ENCODE measurements around the gene BNC2. TPM values are rescaled to one million over a fixed set of nuclear protein-coding genes. Genes with fewer than 3 reads are reported as not detected.

BNC2 gene
- total RNA-seq, 1 donor from 2014 or later = 38.0 TPM

GRCh38 chr9:16651446-16651964 lies 219.0 kb downstream of the BNC2 start:
- H3K79me2 ChIP-seq (ENCODE audit: insufficient read depth, low read length) = peaks cover 21% of the 10 kb centered on the region
- Mint-ChIP-seq H3K27ac (ENCODE audit: unreplicated experiment) (no peak overlapping the region), H3K27me3 (ENCODE audit: low read depth, unreplicated experiment) (no peaks in the 10 kb centered on the region)

GRCh38 chr9:16645970-16646369 lies 224.5 kb downstream of the BNC2 start:
- Mint-ChIP-seq H3K4me3 (ENCODE audit: unreplicated experiment) (no peak overlapping the region), H3K4me1 (ENCODE audit: low read depth, unreplicated experiment) (peaks cover 7% of the 10 kb centered on the region), H3K27me3 (ENCODE audit: low read depth, unreplicated experiment) (no peaks in the 10 kb centered on the region), H3K9me3 (ENCODE audit: unreplicated experiment) (peaks cover 2% of the 10 kb centered on the region), H3K36me3 (ENCODE audit: low read depth, unreplicated experiment) (peaks cover 7% of the 10 kb centered on the region), H3K27ac (ENCODE audit: unreplicated experiment) (no peak overlapping the region)
- Histone ChIP-seq H3K4me1 (ENCODE audit: insufficient read depth, low read length) (no peaks in the 10 kb centered on the region), H3K4me3 (ENCODE audit: insufficient read depth, low read depth, low read length) (no peak overlapping the region), H3K9me3 (ENCODE audit: insufficient read depth, low read depth, low read length) (no peaks in the 10 kb centered on the region), H3K27me3 (ENCODE audit: insufficient read depth, low read length) (no peaks in the 10 kb centered on the region), H3K79me2 (ENCODE audit: insufficient read depth, low read length) (peaks cover 9% of the 10 kb centered on the region), H3K4me2 (ENCODE audit: low read length) (no peak overlapping the region), H3K36me3 (ENCODE audit: insufficient read depth, low read length) (no peaks in the 10 kb centered on the region), H3K27ac (ENCODE audit: low read depth, low read length) (no peak overlapping the region), H3K9ac (ENCODE audit: low read length) (no peak overlapping the region), H4K20me1 (ENCODE audit: insufficient read depth, low read length) (peaks cover 12% of the 10 kb centered on the region), H2AFZ (ENCODE audit: low read depth, low read length) (no peak overlapping the region)
- FAIRE-seq (peak; percentile 13), DNase-seq (ENCODE audit: low read depth) (no peak)
- TF ChIP-seq CTCF (IDR thresholded peaks at IDR 0.05; ENCODE audit: insufficient read depth, low read depth, low read length) (no peak), EZH2 (IDR thresholded peaks at IDR 0.05; ENCODE audit: insufficient read depth, low read length) (no peak)

More at GRCh38 chr9:16651446-16651964, 219.0 kb downstream of the BNC2 start:
- FAIRE-seq (no peak), DNase-seq (ENCODE audit: low read depth) (no peak)
- H3K4me3 ChIP-seq (ENCODE audit: insufficient read depth, low read depth, low read length) = no peak overlapping the region
- H3K4me2 ChIP-seq (ENCODE audit: low read length) = no peak overlapping the region
- peaks cover 2% of the 10 kb centered on the region for H3K36me3 Mint-ChIP-seq (ENCODE audit: low read depth, unreplicated experiment)
- peaks cover 8% of the 10 kb centered on the region for H3K4me1 ChIP-seq (ENCODE audit: insufficient read depth, low read length)
- H3K27me3 ChIP-seq (ENCODE audit: insufficient read depth, low read length) = no peaks in the 10 kb centered on the region
- H4K20me1 ChIP-seq (ENCODE audit: insufficient read depth, low read length) = peaks cover 21% of the 10 kb centered on the region
- H3K36me3 ChIP-seq (ENCODE audit: insufficient read depth, low read length) = no peaks in the 10 kb centered on the region
- H3K9me3 Mint-ChIP-seq (ENCODE audit: unreplicated experiment) = no peaks in the 10 kb centered on the region
- no peak overlapping the region for H3K9ac ChIP-seq (ENCODE audit: low read length)
- no peaks in the 10 kb centered on the region for H3K9me3 ChIP-seq (ENCODE audit: insufficient read depth, low read depth, low read length)
- peaks cover 38% of the 10 kb centered on the region for H3K4me1 Mint-ChIP-seq (ENCODE audit: low read depth, unreplicated experiment)
- no peak overlapping the region for H3K4me3 Mint-ChIP-seq (ENCODE audit: unreplicated experiment)
- H3K27ac ChIP-seq (ENCODE audit: low read depth, low read length) = no peak overlapping the region
- no peak for TF ChIP-seq EZH2 (IDR thresholded peaks at IDR 0.05; ENCODE audit: insufficient read depth, low read length)
- no peak for TF ChIP-seq CTCF (IDR thresholded peaks at IDR 0.05; ENCODE audit: insufficient read depth, low read depth, low read length)
- H2AFZ ChIP-seq (ENCODE audit: low read depth, low read length) = no peak overlapping the region

- Histone ChIP-seq H3K4me2 (ENCODE audit: low read length) (no peak overlapping the region), H3K27me3 (ENCODE audit: insufficient read depth, low read length) (no peaks in the 10 kb centered on the region), H3K27ac (ENCODE audit: low read depth, low read length) (no peak overlapping the region), H3K4me3 (ENCODE audit: insufficient read depth, low read depth, low read length) (no peak overlapping the region), H4K20me1 (ENCODE audit: insufficient read depth, low read length) (peaks cover 11% of the 10 kb centered on the region), H3K79me2 (ENCODE audit: insufficient read depth, low read length) (peaks cover 14% of the 10 kb centered on the region), H3K36me3 (ENCODE audit: insufficient read depth, low read length) (no peaks in the 10 kb centered on the region), H3K9ac (ENCODE audit: low read length) (no peak overlapping the region), H3K4me1 (ENCODE audit: insufficient read depth, low read length) (peaks cover 2% of the 10 kb centered on the region), H3K9me3 (ENCODE audit: insufficient read depth, low read depth, low read length) (no peaks in the 10 kb centered on the region), H2AFZ (ENCODE audit: low read depth, low read length) (no peak overlapping the region)
- no peak overlapping the region for H3K4me3 Mint-ChIP-seq (ENCODE audit: unreplicated experiment)
- peaks cover 2% of the 10 kb centered on the region for H3K9me3 Mint-ChIP-seq (ENCODE audit: unreplicated experiment)
- peaks cover 5% of the 10 kb centered on the region for H3K36me3 Mint-ChIP-seq (ENCODE audit: low read depth, unreplicated experiment)
- TF ChIP-seq CTCF (IDR thresholded peaks at IDR 0.05; ENCODE audit: insufficient read depth, low read depth, low read length) (no peak), EZH2 (IDR thresholded peaks at IDR 0.05; ENCODE audit: insufficient read depth, low read length) (no peak)
- peaks cover 27% of the 10 kb centered on the region for H3K4me1 Mint-ChIP-seq (ENCODE audit: low read depth, unreplicated experiment)
- H3K27me3 Mint-ChIP-seq (ENCODE audit: low read depth, unreplicated experiment) = no peaks in the 10 kb centered on the region
- no peak overlapping the region for H3K27ac Mint-ChIP-seq (ENCODE audit: unreplicated experiment)
- DNase-seq (ENCODE audit: low read depth) (peak; percentile 48), FAIRE-seq (no peak)
Measured at GRCh38 chr9:16642421-16643109, 227.9 kb downstream of the BNC2 start.

All from astrocyte (in vitro differentiated cells and primary cell).